Type B pancreatic cell (in vitro differentiated cells): ENCODE data around the gene PPIL6. TPM values are rescaled to one million over a fixed set of nuclear protein-coding genes. Genes with fewer than 3 reads are reported as not detected.

Experiments used
- DNase-seq: peaks from one replicate; pipeline ENCODE4 v3.0.0; 2021; ENCODE audit warnings: mixed read lengths; ENCODE audit not compliant: unreplicated experiment; ENCODE audit errors: extremely low spot score
- H3K27ac Mint-ChIP-seq: 2 replicates; pipeline ENCODE4 v1.8.0; 2021; ENCODE audit warnings: mild to moderate bottlenecking, mixed read lengths
- H3K27me3 Mint-ChIP-seq: 2 replicates; pipeline ENCODE4 v1.8.0; 2021; ENCODE audit warnings: mixed read lengths
- H3K36me3 Mint-ChIP-seq: 2 replicates; pipeline ENCODE4 v1.8.0; 2021; ENCODE audit warnings: mixed read lengths
- H3K4me1 Mint-ChIP-seq: one replicate; pipeline ENCODE4 v1.8.0; 2021; ENCODE audit warnings: mixed read lengths; ENCODE audit not compliant: unreplicated experiment
- H3K4me3 Mint-ChIP-seq: 2 replicates; pipeline ENCODE4 v1.8.0; 2021; ENCODE audit warnings: mild to moderate bottlenecking, mixed read lengths
- H3K9me3 Mint-ChIP-seq: 2 replicates; pipeline ENCODE4 v1.8.0; 2021; ENCODE audit warnings: mixed read lengths
- total RNA-seq: library from RNA; stranded (reverse); gene quantifications from 2 replicates; pipeline ENCODE4 v1.2.1, GENCODE V29; 2021; ENCODE audit warnings: low replicate concordance
- TF ChIP-seq, protein P1 (sequence below): fragments of 200-600 bp; sonication (generic); conservative IDR thresholded peaks from 2 replicates; pipeline ENCODE4 v1.5.0; 2021; ENCODE audit warnings: antibody characterized with exemption, mild to moderate bottlenecking

The PPIL6 gene
- total RNA-seq, 1 donor from 2014 or later, result 6.1 TPM

GRCh38 chr6:109472132-109472995 is 31.9 kb upstream of the PPIL6 start:
- no peak for DNase-seq
- TF ChIP-seq, protein P1, sequence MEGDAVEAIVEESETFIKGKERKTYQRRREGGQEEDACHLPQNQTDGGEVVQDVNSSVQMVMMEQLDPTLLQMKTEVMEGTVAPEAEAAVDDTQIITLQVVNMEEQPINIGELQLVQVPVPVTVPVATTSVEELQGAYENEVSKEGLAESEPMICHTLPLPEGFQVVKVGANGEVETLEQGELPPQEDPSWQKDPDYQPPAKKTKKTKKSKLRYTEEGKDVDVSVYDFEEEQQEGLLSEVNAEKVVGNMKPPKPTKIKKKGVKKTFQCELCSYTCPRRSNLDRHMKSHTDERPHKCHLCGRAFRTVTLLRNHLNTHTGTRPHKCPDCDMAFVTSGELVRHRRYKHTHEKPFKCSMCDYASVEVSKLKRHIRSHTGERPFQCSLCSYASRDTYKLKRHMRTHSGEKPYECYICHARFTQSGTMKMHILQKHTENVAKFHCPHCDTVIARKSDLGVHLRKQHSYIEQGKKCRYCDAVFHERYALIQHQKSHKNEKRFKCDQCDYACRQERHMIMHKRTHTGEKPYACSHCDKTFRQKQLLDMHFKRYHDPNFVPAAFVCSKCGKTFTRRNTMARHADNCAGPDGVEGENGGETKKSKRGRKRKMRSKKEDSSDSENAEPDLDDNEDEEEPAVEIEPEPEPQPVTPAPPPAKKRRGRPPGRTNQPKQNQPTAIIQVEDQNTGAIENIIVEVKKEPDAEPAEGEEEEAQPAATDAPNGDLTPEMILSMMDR, result no peak
- Mint-ChIP-seq H3K4me1 (peaks cover 8% of the 10 kb centered on the region), H3K27ac (no peak overlapping the region), H3K27me3 (no peaks in the 10 kb centered on the region), H3K4me3 (no peak overlapping the region), H3K9me3 (no peaks in the 10 kb centered on the region), H3K36me3 (peaks cover 49% of the 10 kb centered on the region)

GRCh38 chr6:109471105-109471810 is 30.8 kb upstream of the PPIL6 start:
- no peak overlapping the region for H3K27ac Mint-ChIP-seq
- H3K4me1 Mint-ChIP-seq, result peaks cover 8% of the 10 kb centered on the region
- DNase-seq, result no peak
- TF ChIP-seq, protein P1, result no peak
- H3K27me3 Mint-ChIP-seq, result no peaks in the 10 kb centered on the region
- H3K4me3 Mint-ChIP-seq, result no peak overlapping the region
- H3K9me3 Mint-ChIP-seq, result no peaks in the 10 kb centered on the region
- peaks cover 51% of the 10 kb centered on the region for H3K36me3 Mint-ChIP-seq

DNA sequence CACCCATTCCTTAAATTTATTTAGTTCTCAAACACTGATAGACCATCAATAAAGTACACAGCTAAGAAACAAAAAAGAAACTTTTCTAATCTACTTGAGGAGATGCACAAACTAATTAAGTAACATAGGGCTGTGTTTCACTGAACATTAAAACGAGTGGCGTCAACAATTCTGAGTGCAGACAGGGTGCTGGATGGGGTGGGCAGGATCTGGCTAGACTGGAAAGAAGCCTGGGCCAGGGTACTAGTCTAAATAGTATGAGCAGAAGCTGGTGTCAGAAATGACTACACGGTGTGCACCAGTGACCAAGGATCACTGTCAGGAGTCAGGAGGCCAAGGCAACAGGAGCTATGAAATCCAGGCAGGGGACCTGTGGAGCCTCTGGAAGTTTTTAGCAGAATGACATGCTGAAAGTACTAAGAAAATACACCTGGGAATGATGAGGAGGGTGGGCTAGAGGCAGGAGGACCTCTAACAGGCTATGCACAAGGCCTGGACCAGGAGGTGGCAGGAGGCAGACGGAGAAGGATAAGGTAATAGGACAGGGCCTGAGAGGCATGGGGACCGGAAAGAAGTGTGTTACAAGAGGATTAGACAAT is 29.3 kb upstream of the PPIL6 start:
- peaks cover 50% of the 10 kb centered on the region for H3K36me3 Mint-ChIP-seq
- TF ChIP-seq, protein P1, result no peak
- H3K27ac Mint-ChIP-seq, result no peak overlapping the region
- no peak overlapping the region for H3K4me3 Mint-ChIP-seq
- no peaks in the 10 kb centered on the region for H3K9me3 Mint-ChIP-seq
- no peaks in the 10 kb centered on the region for H3K27me3 Mint-ChIP-seq
- no peak for DNase-seq
- H3K4me1 Mint-ChIP-seq, result peaks cover 8% of the 10 kb centered on the region

GRCh38 chr6:109467696-109468095 is 27.3 kb upstream of the PPIL6 start:
- no peaks in the 10 kb centered on the region for H3K9me3 Mint-ChIP-seq
- H3K36me3 Mint-ChIP-seq, result peaks cover 38% of the 10 kb centered on the region
- H3K27me3 Mint-ChIP-seq, result no peaks in the 10 kb centered on the region
- H3K27ac Mint-ChIP-seq, result no peak overlapping the region
- TF ChIP-seq, protein P1, result no peak
- DNase-seq, result no peak
- H3K4me3 Mint-ChIP-seq, result no peak overlapping the region
- H3K4me1 Mint-ChIP-seq, result peaks cover 8% of the 10 kb centered on the region

- peak overlapping the region; percentile 61 for H3K27ac Mint-ChIP-seq
- H3K4me1 Mint-ChIP-seq, result peaks cover 8% of the 10 kb centered on the region
- H3K36me3 Mint-ChIP-seq, result peaks cover 42% of the 10 kb centered on the region
- TF ChIP-seq, protein P1, result no peak
- H3K4me3 Mint-ChIP-seq, result peak overlapping the region; percentile 22
- H3K9me3 Mint-ChIP-seq, result peaks cover 5% of the 10 kb centered on the region
- no peaks in the 10 kb centered on the region for H3K27me3 Mint-ChIP-seq
- no peak for DNase-seq
Observed at GRCh38 chr6:109466212-109466923, 25.9 kb upstream of the PPIL6 start.
